Measurements from ENCODE around the gene TMEM132D. TPM values are rescaled to one million over a fixed set of nuclear protein-coding genes. Genes with fewer than 3 reads are reported as not detected.

Gene TMEM132D
- total and polyA plus RNA-seq, 2 experiments from 2014 or later = not detected

- Histone ChIP-seq H2AFZ (no peak overlapping the region), H3K79me2 (ENCODE audit: insufficient read depth) (no peaks in the 10 kb centered on the region), H3K4me1 (ENCODE audit: insufficient read depth) (no peaks in the 10 kb centered on the region), H3K4me3 (no peak overlapping the region), H3K9me2 (ENCODE audit: insufficient read depth) (no peaks in the 10 kb centered on the region), H3K9me3 (ENCODE audit: low read depth) (no peaks in the 10 kb centered on the region), H3K27me3 (replicated peaks; ENCODE audit: insufficient read depth) (no peaks in the 10 kb centered on the region), H3K27ac (no peak overlapping the region), H3K36me3 (ENCODE audit: low read depth) (no peaks in the 10 kb centered on the region), H3K9ac (no peak overlapping the region), H3F3A (ENCODE audit: insufficient read depth) (no peaks in the 10 kb centered on the region), H3K4me2 (ENCODE audit: unreplicated experiment) (no peak overlapping the region), H4K20me1 (ENCODE audit: insufficient read depth) (no peaks in the 10 kb centered on the region)
- in situ Hi-C loops (cut with MboI) = no loop called here
- DNase-seq = no peak
- TF ChIP-seq EZH2 (IDR thresholded peaks at IDR 0.05; ENCODE audit: insufficient read depth, poor library complexity, severe bottlenecking) (no peak), EZH2phosphoT487 (IDR thresholded peaks at IDR 0.05; ENCODE audit: insufficient read depth, low read depth) (no peak)
Observed at GRCh38 chr12:129296671-129297070, 607.2 kb downstream of the TMEM132D start.

GRCh38 chr12:129294868-129295267, 609.0 kb downstream of the TMEM132D start:
- Histone ChIP-seq H3K9ac (no peak overlapping the region), H3F3A (ENCODE audit: insufficient read depth) (no peaks in the 10 kb centered on the region), H3K79me2 (ENCODE audit: insufficient read depth) (no peaks in the 10 kb centered on the region), H3K4me2 (ENCODE audit: unreplicated experiment) (no peak overlapping the region), H3K27ac (no peak overlapping the region), H2AFZ (no peak overlapping the region), H3K27me3 (replicated peaks; ENCODE audit: insufficient read depth) (no peaks in the 10 kb centered on the region), H4K20me1 (ENCODE audit: insufficient read depth) (no peaks in the 10 kb centered on the region), H3K4me1 (ENCODE audit: insufficient read depth) (no peaks in the 10 kb centered on the region), H3K4me3 (no peak overlapping the region), H3K9me2 (ENCODE audit: insufficient read depth) (no peaks in the 10 kb centered on the region), H3K36me3 (ENCODE audit: low read depth) (no peaks in the 10 kb centered on the region), H3K9me3 (ENCODE audit: low read depth) (no peaks in the 10 kb centered on the region)
- WGBS, 2 experiments (ENCODE audit: low coverage in 1 of 2, low lambda C conversion rate in 2 of 2, missing lambda C conversion rate in 2 of 2) = 53% methylated on average over 7 of the region's 7 CpGs
- TF ChIP-seq EZH2phosphoT487 (IDR thresholded peaks at IDR 0.05; ENCODE audit: insufficient read depth, low read depth) = no peak
- TF ChIP-seq EZH2 (IDR thresholded peaks at IDR 0.05; ENCODE audit: insufficient read depth, poor library complexity, severe bottlenecking) = no peak
- in situ Hi-C loops (cut with MboI) = no loop called here
- no peak for DNase-seq

DNA sequence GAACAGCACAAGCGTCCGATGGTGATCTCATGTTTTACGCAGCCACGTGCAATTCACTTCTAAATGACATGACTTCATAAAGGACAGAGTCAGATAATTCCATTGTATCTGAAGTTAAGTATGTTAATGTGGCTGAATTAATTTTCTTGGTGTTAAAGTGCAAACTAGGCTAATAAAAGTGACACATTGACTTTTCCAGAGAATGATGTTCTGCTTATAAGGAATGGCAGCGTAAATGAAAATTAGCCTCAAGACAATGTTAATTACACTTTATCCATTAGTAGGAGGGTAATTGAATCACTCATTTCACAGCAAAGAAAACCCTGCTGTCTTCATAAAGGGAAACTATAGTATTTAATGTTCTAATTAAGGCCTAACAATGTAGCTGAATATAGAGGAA, 624.1 kb downstream of the TMEM132D start:
- TF ChIP-seq EZH2phosphoT487 (IDR thresholded peaks at IDR 0.05; ENCODE audit: insufficient read depth, low read depth) = no peak
- no peak for TF ChIP-seq EZH2 (IDR thresholded peaks at IDR 0.05; ENCODE audit: insufficient read depth, poor library complexity, severe bottlenecking)

DNA sequence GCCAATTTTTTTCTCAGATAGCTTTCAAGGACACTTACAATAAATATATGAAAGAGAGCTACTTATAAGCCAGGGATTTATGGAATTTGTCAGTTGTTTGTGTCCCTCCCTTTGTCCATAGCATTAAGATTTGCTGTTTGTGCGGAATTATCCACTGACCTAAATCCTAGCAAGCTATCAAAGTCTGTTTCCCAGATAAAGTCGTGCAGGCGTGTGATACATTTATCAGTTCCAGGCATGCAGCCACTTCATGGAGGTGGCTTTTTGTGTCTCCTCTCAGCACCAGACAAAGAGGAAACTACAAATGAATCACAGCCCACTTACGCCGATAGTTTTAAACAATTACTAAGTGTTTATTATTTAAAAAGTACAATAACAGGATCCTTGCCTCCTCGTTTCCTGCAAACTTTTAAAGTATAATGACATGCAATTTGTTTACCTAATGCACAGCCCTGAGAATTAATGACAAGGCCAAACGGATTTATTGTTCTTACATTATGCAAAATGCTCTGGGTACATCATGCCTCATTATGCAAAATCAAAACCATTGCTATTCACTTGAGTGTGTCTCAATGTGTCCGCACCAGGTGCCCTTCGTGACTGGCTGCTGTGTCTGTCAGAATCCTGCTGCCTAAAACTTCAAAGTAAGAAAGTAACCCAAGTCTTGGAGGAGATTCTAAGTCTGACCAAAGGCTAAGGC, 627.3 kb downstream of the TMEM132D start:
- no peaks in the 10 kb centered on the region for H3K79me2 ChIP-seq (ENCODE audit: insufficient read depth)
- H3F3A ChIP-seq (ENCODE audit: insufficient read depth) = no peaks in the 10 kb centered on the region
- H3K4me2 ChIP-seq (ENCODE audit: unreplicated experiment) = no peak overlapping the region
- no peaks in the 10 kb centered on the region for H3K4me1 ChIP-seq (ENCODE audit: insufficient read depth)
- TF ChIP-seq EZH2phosphoT487 (IDR thresholded peaks at IDR 0.05; ENCODE audit: insufficient read depth, low read depth) (no peak), EZH2 (IDR thresholded peaks at IDR 0.05; ENCODE audit: insufficient read depth, poor library complexity, severe bottlenecking) (no peak)
- H3K9ac ChIP-seq = no peak overlapping the region
- H3K9me3 ChIP-seq (ENCODE audit: low read depth) = no peaks in the 10 kb centered on the region
- H3K4me3 ChIP-seq = no peak overlapping the region
- no peaks in the 10 kb centered on the region for H3K27me3 ChIP-seq (replicated peaks; ENCODE audit: insufficient read depth)
- in situ Hi-C loops (cut with MboI) = no loop called here
- no peaks in the 10 kb centered on the region for H3K9me2 ChIP-seq (ENCODE audit: insufficient read depth)
- no peak overlapping the region for H3K27ac ChIP-seq
- H2AFZ ChIP-seq = no peak overlapping the region
- WGBS, 2 experiments (ENCODE audit: low coverage in 1 of 2, low lambda C conversion rate in 2 of 2, missing lambda C conversion rate in 2 of 2) = 1 to 3% methylated on average over 9 of the region's 9 CpGs
- DNase-seq = no peak
- H3K36me3 ChIP-seq (ENCODE audit: low read depth) = no peaks in the 10 kb centered on the region
- H4K20me1 ChIP-seq (ENCODE audit: insufficient read depth) = no peaks in the 10 kb centered on the region

More for the DNA sequence above, 624.1 kb downstream of the TMEM132D start:
- H2AFZ ChIP-seq = no peak overlapping the region
- no peak overlapping the region for H3K4me2 ChIP-seq (ENCODE audit: unreplicated experiment)
- DNase-seq = no peak
- no peaks in the 10 kb centered on the region for H3K4me1 ChIP-seq (ENCODE audit: insufficient read depth)
- WGBS, 2 experiments (ENCODE audit: low coverage in 1 of 2, low lambda C conversion rate in 2 of 2, missing lambda C conversion rate in 2 of 2) = 38 to 40% methylated on average over 5 of the region's 5 CpGs
- no peaks in the 10 kb centered on the region for H3K9me3 ChIP-seq (ENCODE audit: low read depth)
- no peaks in the 10 kb centered on the region for H4K20me1 ChIP-seq (ENCODE audit: insufficient read depth)
- no peaks in the 10 kb centered on the region for H3K27me3 ChIP-seq (replicated peaks; ENCODE audit: insufficient read depth)
- H3F3A ChIP-seq (ENCODE audit: insufficient read depth) = no peaks in the 10 kb centered on the region
- no peak overlapping the region for H3K4me3 ChIP-seq
- no peak overlapping the region for H3K9ac ChIP-seq
- H3K36me3 ChIP-seq (ENCODE audit: low read depth) = no peaks in the 10 kb centered on the region
- no peak overlapping the region for H3K27ac ChIP-seq
- in situ Hi-C loops (cut with MboI) = no loop called here
- no peaks in the 10 kb centered on the region for H3K9me2 ChIP-seq (ENCODE audit: insufficient read depth)
- H3K79me2 ChIP-seq (ENCODE audit: insufficient read depth) = no peaks in the 10 kb centered on the region

All from GM23248 (cell line).